ENCODE results near the gene NOC3L.

Gene NOC3L

DNA sequence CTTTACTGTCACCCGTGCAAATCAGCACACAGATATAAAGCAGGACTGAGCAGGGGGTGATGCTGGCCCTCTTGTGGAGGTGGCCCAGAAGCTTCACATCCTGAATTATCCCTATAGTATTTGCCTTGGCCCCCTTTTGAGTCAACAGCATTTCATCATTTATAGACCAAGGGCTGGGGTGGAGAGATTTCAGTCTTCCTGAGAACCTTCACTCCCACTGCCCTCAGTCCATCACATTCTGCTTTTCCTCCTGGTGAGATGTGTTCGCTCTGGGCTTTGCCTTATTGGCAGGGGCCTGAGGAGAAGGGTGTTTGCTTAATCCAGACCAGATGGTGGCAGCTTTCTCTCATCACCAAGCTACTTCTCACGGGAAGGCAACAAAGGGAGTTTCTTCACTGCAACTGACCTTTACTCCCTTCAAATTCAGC, 47.7 kb downstream of the NOC3L start:
- ATAC-seq (ENCODE audit: low read depth) (no peak; the same call in 2 of the 3 replicates), DNase-seq (ENCODE audit: low spot score) (no peak)
- Histone ChIP-seq H3K27me3 (ENCODE audit: insufficient read depth, poor library complexity, severe bottlenecking) (no peaks in the 10 kb centered on the region), H3K36me3 (ENCODE audit: low read depth) (no peaks in the 10 kb centered on the region), H3K9me3 (ENCODE audit: severe bottlenecking) (no peaks in the 10 kb centered on the region), H3K4me1 (ENCODE audit: insufficient read depth, poor library complexity, severe bottlenecking) (no peaks in the 10 kb centered on the region), H3K27ac (ENCODE audit: poor library complexity, severe bottlenecking) (no peak overlapping the region), H3K4me3 (ENCODE audit: severe bottlenecking) (no peak overlapping the region)
- TF ChIP-seq CTCF (IDR thresholded peaks at IDR 0.05; ENCODE audit: poor library complexity, severe bottlenecking): no peak

DNA sequence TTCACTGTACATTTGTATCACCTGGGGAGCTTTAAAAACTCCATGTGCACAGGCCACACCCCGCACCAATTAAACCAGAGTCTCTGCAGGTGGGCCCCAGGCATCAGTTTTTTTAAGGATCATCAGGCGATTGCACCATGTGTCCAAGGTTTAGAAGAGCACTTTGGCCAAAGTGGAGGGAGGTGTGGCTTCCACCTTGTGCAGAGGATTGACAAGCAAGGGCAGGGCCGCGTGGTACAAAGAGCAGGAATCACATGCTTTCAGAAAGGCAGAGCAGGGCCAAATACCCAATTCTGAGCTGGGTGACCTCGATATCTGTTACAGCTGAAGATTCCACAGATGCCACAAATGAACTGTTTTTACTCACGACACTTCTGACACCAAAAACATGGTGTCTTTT, 52.4 kb downstream of the NOC3L start:
- Histone ChIP-seq H3K36me3 (ENCODE audit: low read depth) (no peaks in the 10 kb centered on the region), H3K27ac (ENCODE audit: poor library complexity, severe bottlenecking) (no peak overlapping the region), H3K9me3 (ENCODE audit: severe bottlenecking) (no peaks in the 10 kb centered on the region), H3K4me3 (ENCODE audit: severe bottlenecking) (no peak overlapping the region), H3K4me1 (ENCODE audit: insufficient read depth, poor library complexity, severe bottlenecking) (no peaks in the 10 kb centered on the region), H3K27me3 (ENCODE audit: insufficient read depth, poor library complexity, severe bottlenecking) (no peaks in the 10 kb centered on the region)
- ATAC-seq (ENCODE audit: low read depth): no peak
- DNase-seq (ENCODE audit: low spot score): no peak
- TF ChIP-seq CTCF (IDR thresholded peaks at IDR 0.05; ENCODE audit: poor library complexity, severe bottlenecking): no peak

DNA sequence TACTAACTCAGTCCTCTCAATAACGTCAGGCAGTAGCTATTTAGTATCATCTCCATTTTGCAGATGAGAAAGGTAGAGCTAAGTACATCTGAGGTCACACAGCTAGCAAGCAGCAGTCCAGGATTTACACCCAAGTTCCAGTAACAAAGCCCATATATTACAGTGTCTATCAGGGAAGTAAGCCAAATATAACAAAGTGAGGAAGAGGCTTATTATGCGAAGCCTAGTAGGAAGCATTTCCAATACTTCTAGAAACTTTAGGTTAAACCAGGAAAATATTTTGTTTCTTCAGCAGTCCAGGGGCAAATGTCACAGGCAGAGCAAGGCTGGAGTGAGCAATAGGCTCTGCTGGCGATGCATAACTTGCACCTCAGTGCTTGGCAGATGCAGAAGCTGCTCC, 53.9 kb downstream of the NOC3L start:
- no peaks in the 10 kb centered on the region for H3K4me1 ChIP-seq (ENCODE audit: insufficient read depth, poor library complexity, severe bottlenecking)
- no peaks in the 10 kb centered on the region for H3K27me3 ChIP-seq (ENCODE audit: insufficient read depth, poor library complexity, severe bottlenecking)
- no peaks in the 10 kb centered on the region for H3K9me3 ChIP-seq (ENCODE audit: severe bottlenecking)
- ATAC-seq (ENCODE audit: low read depth): no peak
- H3K36me3 ChIP-seq (ENCODE audit: low read depth): no peaks in the 10 kb centered on the region
- H3K4me3 ChIP-seq (ENCODE audit: severe bottlenecking): no peak overlapping the region
- DNase-seq (ENCODE audit: low spot score): no peak
- no peak overlapping the region for H3K27ac ChIP-seq (ENCODE audit: poor library complexity, severe bottlenecking)
- no peak for TF ChIP-seq CTCF (IDR thresholded peaks at IDR 0.05; ENCODE audit: poor library complexity, severe bottlenecking)

GRCh38 chr10:94307046-94307615, 55.6 kb downstream of the NOC3L start:
- Histone ChIP-seq H3K4me1 (ENCODE audit: insufficient read depth, poor library complexity, severe bottlenecking) (no peaks in the 10 kb centered on the region), H3K4me3 (ENCODE audit: severe bottlenecking) (no peak overlapping the region), H3K27ac (ENCODE audit: poor library complexity, severe bottlenecking) (no peak overlapping the region), H3K36me3 (ENCODE audit: low read depth) (no peaks in the 10 kb centered on the region), H3K27me3 (ENCODE audit: insufficient read depth, poor library complexity, severe bottlenecking) (no peaks in the 10 kb centered on the region), H3K9me3 (ENCODE audit: severe bottlenecking) (no peaks in the 10 kb centered on the region)
- TF ChIP-seq CTCF (IDR thresholded peaks at IDR 0.05; ENCODE audit: poor library complexity, severe bottlenecking): no peak
- no peak for ATAC-seq (ENCODE audit: low read depth)
- DNase-seq (ENCODE audit: low spot score): no peak

DNA sequence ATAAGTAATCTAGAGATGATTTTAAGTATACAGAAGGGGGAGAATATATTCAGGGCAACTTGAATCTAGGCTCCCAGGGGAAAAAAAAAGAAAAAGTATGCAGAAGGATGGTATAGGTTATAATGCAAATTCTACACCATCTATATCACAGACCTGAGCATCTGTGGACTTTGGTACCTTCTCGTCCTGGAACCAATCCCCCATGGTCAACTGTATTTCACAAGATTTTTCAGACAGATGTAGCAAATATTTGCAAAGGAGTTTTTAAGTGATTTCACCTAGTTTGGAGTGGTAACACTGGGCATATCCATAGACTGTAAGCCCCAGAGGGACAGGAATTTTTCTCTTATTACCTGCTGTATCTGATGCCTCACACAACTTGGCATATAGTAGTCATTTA, 58.8 kb downstream of the NOC3L start:
- Histone ChIP-seq H3K4me3 (ENCODE audit: severe bottlenecking) (no peak overlapping the region), H3K4me1 (ENCODE audit: insufficient read depth, poor library complexity, severe bottlenecking) (no peaks in the 10 kb centered on the region), H3K36me3 (ENCODE audit: low read depth) (no peaks in the 10 kb centered on the region), H3K9me3 (ENCODE audit: severe bottlenecking) (no peaks in the 10 kb centered on the region), H3K27ac (ENCODE audit: poor library complexity, severe bottlenecking) (no peak overlapping the region), H3K27me3 (ENCODE audit: insufficient read depth, poor library complexity, severe bottlenecking) (no peaks in the 10 kb centered on the region)
- no peak for DNase-seq (ENCODE audit: low spot score)
- ATAC-seq (ENCODE audit: low read depth): no peak
- TF ChIP-seq CTCF (IDR thresholded peaks at IDR 0.05; ENCODE audit: poor library complexity, severe bottlenecking): no peak
